ENCODE results near the gene DPPA5.
"Not testable (repeated sequence)": the region's sequence is repeated elsewhere in the genome, so short reads cannot be mapped to it uniquely, and the experiment has no call there.

Gene DPPA5, protein sequence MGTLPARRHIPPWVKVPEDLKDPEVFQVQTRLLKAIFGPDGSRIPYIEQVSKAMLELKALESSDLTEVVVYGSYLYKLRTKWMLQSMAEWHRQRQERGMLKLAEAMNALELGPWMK

DNA sequence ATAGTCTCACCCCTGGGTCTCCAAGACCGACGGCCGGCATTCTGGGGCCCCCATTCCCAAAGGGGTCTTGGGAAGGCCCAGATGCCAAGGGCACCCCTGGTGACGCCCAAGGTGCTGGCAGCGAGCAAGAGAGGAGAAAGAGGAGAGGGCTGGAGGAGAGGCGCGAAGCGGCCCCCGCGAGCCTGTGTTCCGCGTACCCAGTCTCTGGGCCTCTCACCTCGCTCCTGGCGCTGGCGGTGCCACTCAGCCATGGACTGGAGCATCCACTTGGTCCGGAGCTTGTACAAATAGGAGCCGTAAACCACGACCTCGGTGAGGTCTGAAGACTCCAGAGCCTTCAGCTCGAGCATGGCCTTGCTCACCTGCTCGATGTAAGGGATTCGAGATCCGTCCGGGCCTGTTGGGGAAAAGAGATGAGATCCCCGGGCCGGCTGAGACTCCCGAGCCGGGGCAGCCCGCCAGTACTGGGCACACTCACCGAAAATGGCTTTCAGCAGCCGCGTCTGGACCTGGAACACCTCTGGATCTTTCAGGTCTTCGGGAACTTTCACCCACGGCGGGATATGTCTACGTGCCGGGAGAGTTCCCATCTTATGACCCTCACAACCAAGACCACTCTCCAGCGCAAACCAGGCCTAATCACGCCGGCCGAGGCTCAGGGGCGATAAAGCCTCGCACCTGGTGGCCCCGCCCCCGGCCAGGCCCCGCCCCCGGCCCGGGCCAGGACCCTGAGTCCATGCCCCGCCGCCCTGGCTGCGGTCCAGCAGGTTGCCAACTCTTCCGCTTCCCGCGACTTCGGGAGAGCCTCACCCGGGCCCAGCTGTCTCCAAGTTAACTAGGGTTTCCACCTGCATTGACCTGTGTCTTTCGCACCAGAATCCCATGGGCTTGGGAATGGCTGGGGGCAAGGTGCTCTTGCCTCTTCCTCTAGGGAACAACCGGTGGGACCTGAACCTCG lies at the start of gene DPPA5:
DPPA5 (minus strand) TSS at position 641 of the 958 bp plus-strand sequence; CDS start at position 590, 51 bp downstream.
- Histone ChIP-seq H3K4me1 (ENCODE audit: control insufficient read depth, insufficient read depth, low read length, unreplicated experiment) (no peaks in the 10 kb centered on the region), H3K27ac (ENCODE audit: low read depth, low read length) (no peak within 1 kb of the TSS), H2AFZ (ENCODE audit: low read length, unreplicated experiment) (no peak within 1 kb of the TSS), H3K79me2 (ENCODE audit: control insufficient read depth, insufficient read depth, low read length, unreplicated experiment) (no peaks in the 10 kb centered on the region), H3K36me3 (ENCODE audit: insufficient read depth, low read length) (no peaks in the 10 kb centered on the region), H3K4me3 (ENCODE audit: low read depth, low read length) (no peak within 1 kb of the TSS), H3K27me3 (ENCODE audit: insufficient read depth, low read length) (peaks cover 16% of the 10 kb centered on the region)

DNA sequence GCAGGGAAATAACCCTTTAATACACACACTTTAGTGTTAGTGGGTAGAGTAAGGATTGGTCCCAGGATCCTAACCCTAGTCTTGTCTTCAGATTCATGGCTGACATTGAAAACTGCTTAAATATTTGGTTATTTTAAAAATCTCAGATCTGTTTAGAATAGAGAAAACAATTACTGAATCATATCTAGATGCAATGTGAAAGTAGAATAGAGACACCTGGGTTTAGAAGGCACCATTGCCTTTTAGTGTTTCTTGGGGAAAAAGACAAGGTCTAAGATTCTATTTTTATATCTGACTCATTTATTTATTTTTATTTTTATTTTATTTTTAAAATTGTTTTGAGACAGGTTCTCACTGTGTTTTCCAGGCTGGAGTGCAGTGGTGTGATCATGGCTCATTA lies 46.6 kb upstream of the DPPA5 start:
- no peak overlapping the region for H3K4me3 ChIP-seq (ENCODE audit: low read depth, low read length)
- H3K36me3 ChIP-seq (ENCODE audit: insufficient read depth, low read length): no peaks in the 10 kb centered on the region
- H3K79me2 ChIP-seq (ENCODE audit: control insufficient read depth, insufficient read depth, low read length, unreplicated experiment): no peaks in the 10 kb centered on the region
- no peaks in the 10 kb centered on the region for H3K27me3 ChIP-seq (ENCODE audit: insufficient read depth, low read length)
- no peak overlapping the region for H2AFZ ChIP-seq (ENCODE audit: low read length, unreplicated experiment)
- no peak overlapping the region for H3K27ac ChIP-seq (ENCODE audit: low read depth, low read length)
- no peaks in the 10 kb centered on the region for H3K4me1 ChIP-seq (ENCODE audit: control insufficient read depth, insufficient read depth, low read length, unreplicated experiment)

DNA sequence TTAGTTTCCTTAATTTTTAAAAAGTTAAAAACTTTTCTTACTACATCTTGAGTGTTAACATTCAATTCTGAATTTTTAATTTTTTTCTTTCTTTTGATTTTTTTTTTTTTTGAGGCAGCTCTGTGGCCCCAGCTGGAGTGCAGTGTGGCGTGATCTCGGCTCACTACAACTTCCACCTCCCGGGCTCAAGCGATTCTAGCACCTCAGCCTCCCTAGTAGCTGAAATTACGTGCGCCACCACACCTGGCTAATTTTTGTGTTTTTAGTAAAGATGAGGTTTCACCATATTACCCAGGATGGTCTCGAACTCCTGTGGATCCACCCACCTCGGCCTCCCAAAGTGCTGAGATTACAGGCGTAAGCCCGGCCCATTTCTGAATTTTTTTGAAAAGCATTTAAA lies 41.8 kb upstream of the DPPA5 start:
- Histone ChIP-seq H3K4me1 (ENCODE audit: control insufficient read depth, insufficient read depth, low read length, unreplicated experiment) (no peaks in the 10 kb centered on the region), H3K36me3 (ENCODE audit: insufficient read depth, low read length) (no peaks in the 10 kb centered on the region), H3K79me2 (ENCODE audit: control insufficient read depth, insufficient read depth, low read length, unreplicated experiment) (no peaks in the 10 kb centered on the region), H2AFZ (ENCODE audit: low read length, unreplicated experiment) (no peak overlapping the region), H3K27ac (ENCODE audit: low read depth, low read length) (no peak overlapping the region), H3K4me3 (ENCODE audit: low read depth, low read length) (no peak overlapping the region), H3K27me3 (ENCODE audit: insufficient read depth, low read length) (no peaks in the 10 kb centered on the region)

DNA sequence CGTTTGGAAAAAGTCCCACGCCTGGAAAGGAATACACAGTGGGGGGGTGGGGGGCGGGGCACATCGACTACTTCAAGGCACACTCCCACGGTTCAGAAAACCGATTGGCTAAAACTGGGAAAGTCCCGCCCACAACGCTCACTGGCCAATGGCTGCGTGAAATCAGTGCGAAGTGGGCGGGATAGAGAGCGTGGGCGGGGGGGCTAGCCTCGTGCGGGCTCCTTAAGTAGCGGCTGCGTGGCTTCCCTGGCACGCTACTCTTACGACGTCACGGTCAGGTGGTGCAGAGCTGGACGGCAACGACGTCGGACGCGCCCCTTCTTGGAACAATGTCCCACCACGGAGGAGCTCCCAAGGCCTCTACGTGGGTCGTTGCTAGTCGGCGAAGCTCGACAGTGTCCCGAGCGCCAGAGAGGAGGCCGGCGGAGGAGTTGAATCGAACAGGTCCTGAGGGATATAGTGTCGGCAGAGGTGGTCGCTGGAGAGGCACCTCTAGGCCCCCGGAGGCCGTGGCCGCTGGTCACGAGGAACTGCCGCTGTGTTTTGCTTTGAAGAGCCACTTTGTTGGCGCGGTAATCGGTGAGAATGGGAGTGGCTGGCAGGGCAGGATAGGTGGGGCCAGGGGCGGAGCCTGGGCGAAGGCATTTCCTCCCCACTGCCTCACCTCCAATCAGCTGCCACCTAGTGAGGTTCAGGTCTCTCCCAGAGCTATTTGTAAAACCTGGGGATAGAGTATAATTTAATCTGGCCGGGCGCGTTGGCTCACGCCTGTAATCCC lies 40.7 kb upstream of the DPPA5 start, which contains the start of gene DDX43:
DDX43 (plus strand) TSS at position 252 of the 778 bp plus-strand sequence; CDS start at position 330, 78 bp downstream.
- no peak within 1 kb of the TSS for H2AFZ ChIP-seq (ENCODE audit: low read length, unreplicated experiment)
- no peak within 1 kb of the TSS for H3K27ac ChIP-seq (ENCODE audit: low read depth, low read length)

DNA sequence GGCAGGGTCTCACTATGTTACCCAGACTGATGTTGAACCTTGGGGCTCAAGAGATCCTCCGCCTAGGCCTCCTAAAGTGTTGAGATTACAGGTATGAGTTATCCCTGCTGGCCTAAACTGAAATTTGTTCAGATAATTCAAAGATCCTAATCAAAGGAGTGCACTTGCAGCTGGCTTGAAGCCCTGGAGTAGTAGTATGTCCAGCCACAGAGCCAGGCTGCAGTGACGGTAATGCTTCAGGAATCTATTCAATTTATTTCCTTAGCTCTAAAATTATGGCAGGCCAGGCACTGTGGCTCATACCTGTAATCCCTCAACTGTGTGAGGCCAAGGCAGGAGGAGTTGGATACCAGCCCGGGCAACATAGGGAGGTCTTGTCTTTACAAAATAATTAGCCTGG lies 39.2 kb upstream of the DPPA5 start:
- Histone ChIP-seq H2AFZ (ENCODE audit: low read length, unreplicated experiment) (no peak overlapping the region), H3K79me2 (ENCODE audit: control insufficient read depth, insufficient read depth, low read length, unreplicated experiment) (no peaks in the 10 kb centered on the region), H3K4me3 (ENCODE audit: low read depth, low read length) (no peak overlapping the region), H3K36me3 (ENCODE audit: insufficient read depth, low read length) (no peaks in the 10 kb centered on the region), H3K4me1 (ENCODE audit: control insufficient read depth, insufficient read depth, low read length, unreplicated experiment) (no peaks in the 10 kb centered on the region), H3K27me3 (ENCODE audit: insufficient read depth, low read length) (no peaks in the 10 kb centered on the region), H3K27ac (ENCODE audit: low read depth, low read length) (no peak overlapping the region)

More for the DNA sequence above, 40.7 kb upstream of the DPPA5 start, which contains the start of gene DDX43:
- Histone ChIP-seq H3K79me2 (ENCODE audit: control insufficient read depth, insufficient read depth, low read length, unreplicated experiment) (no peaks in the 10 kb centered on the region), H3K4me1 (ENCODE audit: control insufficient read depth, insufficient read depth, low read length, unreplicated experiment) (no peaks in the 10 kb centered on the region), H3K36me3 (ENCODE audit: insufficient read depth, low read length) (no peaks in the 10 kb centered on the region), H3K27me3 (ENCODE audit: insufficient read depth, low read length) (no peaks in the 10 kb centered on the region), H3K4me3 (ENCODE audit: low read depth, low read length) (no peak within 1 kb of the TSS)

DNA sequence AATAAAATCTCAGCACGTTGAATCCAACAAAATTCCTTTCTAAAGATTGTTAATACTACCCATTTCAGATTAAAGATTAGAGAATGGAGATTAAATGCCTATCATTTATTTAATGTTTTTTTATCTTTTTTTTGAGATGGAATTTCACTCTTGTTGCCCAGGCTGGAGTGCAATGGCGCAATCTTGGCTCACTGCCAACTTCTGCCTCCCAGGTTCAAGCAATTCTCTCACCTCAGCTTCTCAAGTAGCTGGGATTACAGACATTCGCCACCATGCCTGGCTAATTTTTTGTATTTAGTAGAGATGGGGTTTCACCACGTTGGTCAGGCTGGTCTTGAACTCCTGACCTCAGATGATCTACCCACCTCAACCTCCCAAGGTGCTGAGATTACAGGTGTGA lies 38.1 kb upstream of the DPPA5 start:
- not testable (repeated sequence) for H3K79me2 ChIP-seq (ENCODE audit: control insufficient read depth, insufficient read depth, low read length, unreplicated experiment); H3K4me1 ChIP-seq (ENCODE audit: control insufficient read depth, insufficient read depth, low read length, unreplicated experiment); H3K36me3 ChIP-seq (ENCODE audit: insufficient read depth, low read length); H3K27me3 ChIP-seq (ENCODE audit: insufficient read depth, low read length); H3K4me3 ChIP-seq (ENCODE audit: low read depth, low read length); H3K27ac ChIP-seq (ENCODE audit: low read depth, low read length); H2AFZ ChIP-seq (ENCODE audit: low read length, unreplicated experiment)

DNA sequence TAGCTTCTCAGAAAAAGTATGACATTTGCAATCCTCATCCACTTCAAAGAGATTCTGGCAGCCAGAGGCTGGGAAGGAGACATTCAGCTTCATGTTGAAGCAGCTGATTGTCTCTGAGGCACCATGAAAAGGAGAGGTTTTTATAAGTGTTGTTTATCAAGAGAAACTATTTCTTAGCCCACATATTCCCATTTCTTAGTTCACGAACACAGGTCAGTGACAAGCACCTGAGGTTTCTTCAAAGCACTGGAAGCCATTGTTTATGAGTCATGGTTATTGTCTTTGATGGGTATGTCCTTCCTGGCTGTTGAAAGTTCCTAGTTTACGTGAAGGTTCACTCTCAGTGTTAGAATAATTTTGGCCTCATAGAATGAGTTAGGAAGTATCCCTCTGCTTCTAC lies 37.6 kb upstream of the DPPA5 start:
- H3K27me3 ChIP-seq (ENCODE audit: insufficient read depth, low read length): no peaks in the 10 kb centered on the region
- no peaks in the 10 kb centered on the region for H3K36me3 ChIP-seq (ENCODE audit: insufficient read depth, low read length)
- H3K79me2 ChIP-seq (ENCODE audit: control insufficient read depth, insufficient read depth, low read length, unreplicated experiment): no peaks in the 10 kb centered on the region
- H2AFZ ChIP-seq (ENCODE audit: low read length, unreplicated experiment): no peak overlapping the region
- no peak overlapping the region for H3K4me3 ChIP-seq (ENCODE audit: low read depth, low read length)
- H3K4me1 ChIP-seq (ENCODE audit: control insufficient read depth, insufficient read depth, low read length, unreplicated experiment): no peaks in the 10 kb centered on the region
- no peak overlapping the region for H3K27ac ChIP-seq (ENCODE audit: low read depth, low read length)

DNA sequence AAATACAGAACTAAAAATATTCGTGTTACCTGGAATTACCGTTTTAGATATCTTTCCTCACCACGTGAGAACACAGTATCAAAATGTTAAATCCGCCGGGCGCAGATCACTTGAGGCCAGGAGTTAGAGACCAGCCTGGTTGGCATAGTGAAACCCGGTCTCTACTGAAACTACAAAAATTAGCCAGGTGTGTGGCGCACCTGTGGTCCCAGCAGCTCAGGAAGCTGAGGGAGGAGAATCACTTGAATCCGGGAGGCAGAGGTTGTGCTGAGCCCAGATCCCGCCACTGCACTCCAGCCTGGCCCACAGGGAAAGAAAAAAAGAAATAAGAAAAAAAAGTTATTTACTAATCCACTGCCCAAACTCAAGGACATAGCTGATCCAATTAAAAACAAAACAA lies 35.8 kb upstream of the DPPA5 start:
- H3K27me3 ChIP-seq (ENCODE audit: insufficient read depth, low read length): no peaks in the 10 kb centered on the region
- H3K27ac ChIP-seq (ENCODE audit: low read depth, low read length): no peak overlapping the region
- H3K4me1 ChIP-seq (ENCODE audit: control insufficient read depth, insufficient read depth, low read length, unreplicated experiment): no peaks in the 10 kb centered on the region
- no peaks in the 10 kb centered on the region for H3K36me3 ChIP-seq (ENCODE audit: insufficient read depth, low read length)
- no peaks in the 10 kb centered on the region for H3K79me2 ChIP-seq (ENCODE audit: control insufficient read depth, insufficient read depth, low read length, unreplicated experiment)
- no peak overlapping the region for H2AFZ ChIP-seq (ENCODE audit: low read length, unreplicated experiment)
- H3K4me3 ChIP-seq (ENCODE audit: low read depth, low read length): no peak overlapping the region

DNA sequence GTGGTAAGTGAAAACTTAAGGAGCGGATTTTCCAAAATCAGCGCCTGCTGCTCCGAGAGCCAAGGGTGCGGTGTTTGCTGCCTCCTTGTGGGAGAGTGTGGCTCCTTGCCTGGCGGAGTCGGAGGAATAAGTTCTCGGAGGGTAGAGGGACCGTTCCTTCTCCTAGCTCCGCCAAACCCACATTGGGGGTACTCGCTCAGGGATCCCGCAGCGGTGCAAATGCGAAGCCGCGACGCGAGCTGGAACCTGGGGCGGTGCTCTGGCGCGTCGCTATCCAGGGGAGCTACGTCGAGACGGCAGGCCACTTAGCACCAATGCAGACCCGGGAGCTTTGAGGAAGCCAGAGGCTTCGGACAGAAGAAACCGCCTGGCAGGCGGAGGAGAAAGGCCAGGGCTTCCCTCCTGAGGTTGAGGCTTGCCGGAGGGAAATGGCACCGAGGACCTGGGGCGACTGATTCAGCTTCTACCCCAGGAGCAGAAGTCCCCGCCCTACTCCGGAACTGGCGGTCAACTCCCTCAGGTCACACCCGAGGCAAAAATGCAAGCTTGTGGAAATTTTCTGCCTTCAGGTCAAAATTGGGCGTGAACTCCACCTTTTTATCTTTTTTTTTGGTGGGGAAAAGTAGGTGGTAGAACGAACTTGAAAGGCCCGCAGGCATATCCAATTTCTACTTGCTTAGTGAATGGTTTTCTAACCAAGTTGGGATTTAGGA lies 34.9 kb upstream of the DPPA5 start:
- Histone ChIP-seq H3K4me1 (ENCODE audit: control insufficient read depth, insufficient read depth, low read length, unreplicated experiment) (no peaks in the 10 kb centered on the region), H3K79me2 (ENCODE audit: control insufficient read depth, insufficient read depth, low read length, unreplicated experiment) (no peaks in the 10 kb centered on the region), H2AFZ (ENCODE audit: low read length, unreplicated experiment) (peak overlapping the region; percentile 96), H3K27me3 (ENCODE audit: insufficient read depth, low read length) (no peaks in the 10 kb centered on the region), H3K4me3 (ENCODE audit: low read depth, low read length) (peak overlapping the region; percentile 79), H3K36me3 (ENCODE audit: insufficient read depth, low read length) (no peaks in the 10 kb centered on the region), H3K27ac (ENCODE audit: low read depth, low read length) (no peak overlapping the region)

DNA sequence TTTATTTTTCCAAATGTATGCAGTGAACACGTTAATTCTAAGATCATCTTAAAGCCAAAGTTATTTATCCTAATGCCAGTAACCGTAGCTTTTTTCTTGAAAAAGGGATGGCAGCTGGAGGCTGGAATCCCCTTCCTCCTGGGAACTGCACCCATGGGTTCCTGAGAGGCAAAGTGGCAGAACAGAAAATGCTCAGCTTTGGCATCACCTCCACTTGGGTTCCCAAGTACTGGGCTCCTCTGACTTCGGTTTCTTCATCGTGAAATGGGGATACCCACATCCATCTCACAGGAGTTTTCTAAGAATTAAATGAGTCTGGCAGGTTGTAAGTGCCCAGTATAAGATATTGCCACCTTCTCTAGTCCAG lies 34.3 kb upstream of the DPPA5 start:
- H3K27me3 ChIP-seq (ENCODE audit: insufficient read depth, low read length): no peaks in the 10 kb centered on the region
- no peak overlapping the region for H3K27ac ChIP-seq (ENCODE audit: low read depth, low read length)
- H3K79me2 ChIP-seq (ENCODE audit: control insufficient read depth, insufficient read depth, low read length, unreplicated experiment): no peaks in the 10 kb centered on the region
- peak overlapping the region; percentile 79 for H3K4me3 ChIP-seq (ENCODE audit: low read depth, low read length)
- H3K4me1 ChIP-seq (ENCODE audit: control insufficient read depth, insufficient read depth, low read length, unreplicated experiment): no peaks in the 10 kb centered on the region
- H2AFZ ChIP-seq (ENCODE audit: low read length, unreplicated experiment): peak overlapping the region; percentile 79
- no peaks in the 10 kb centered on the region for H3K36me3 ChIP-seq (ENCODE audit: insufficient read depth, low read length)
